HL-60 (cell line): ENCODE results near the gene COX6A2.

Source experiments
- DNase-seq, 2 experiments: peaks; one replicate each; pipeline ENCODE4 v3.0.0-alpha.2; 2010 to 2020; ENCODE audit warnings: low read depth in 1 of 2, low spot score in 1 of 2
- H3K27ac ChIP-seq: fragments of 250-450 bp; sonication (Bioruptor Pico); replicated peaks from 2 replicates; pipeline ENCODE4 v1.5.1; 2020; ENCODE audit warnings: mild to moderate bottlenecking, moderate library complexity
- H3K27me3 ChIP-seq: fragments of 250-450 bp; sonication (Bioruptor Pico); 2 replicates; pipeline ENCODE4 v1.5.1; 2021; ENCODE audit warnings: mild to moderate bottlenecking, moderate library complexity; ENCODE audit not compliant: insufficient read depth, poor library complexity, severe bottlenecking
- H3K4me3 ChIP-seq: replicated peaks from 2 replicates; pipeline ENCODE4 v1.5.1; 2011; ENCODE audit warnings: mild to moderate bottlenecking, control low read depth, low read length; ENCODE audit not compliant: insufficient read depth
- GABPA ChIP-seq: IDR thresholded peaks from 2 replicates; pipeline ENCODE4 v1.6.1; 2012; ENCODE audit warnings: low read depth
- POLR2AphosphoS5 ChIP-seq: IDR thresholded peaks from 2 replicates; pipeline ENCODE4 v1.6.1; 2012; ENCODE audit warnings: low read depth
- SPI1 ChIP-seq: IDR thresholded peaks from 2 replicates; pipeline ENCODE4 v1.6.1; 2012; ENCODE audit warnings: low read depth, mild to moderate bottlenecking, borderline replicate concordance
- TF ChIP-seq, protein P1 (sequence below): IDR thresholded peaks from one replicate; pipeline ENCODE4 v1.5.1; 2011; ENCODE audit warnings: low read length, control low read depth, inconsistent platforms; ENCODE audit not compliant: insufficient read depth
- TF ChIP-seq, protein P2 (sequence below): IDR thresholded peaks from 2 replicates; pipeline ENCODE4 v1.6.1; 2012; ENCODE audit warnings: low read depth; ENCODE audit not compliant: insufficient replicate concordance

The COX6A2 gene

DNA sequence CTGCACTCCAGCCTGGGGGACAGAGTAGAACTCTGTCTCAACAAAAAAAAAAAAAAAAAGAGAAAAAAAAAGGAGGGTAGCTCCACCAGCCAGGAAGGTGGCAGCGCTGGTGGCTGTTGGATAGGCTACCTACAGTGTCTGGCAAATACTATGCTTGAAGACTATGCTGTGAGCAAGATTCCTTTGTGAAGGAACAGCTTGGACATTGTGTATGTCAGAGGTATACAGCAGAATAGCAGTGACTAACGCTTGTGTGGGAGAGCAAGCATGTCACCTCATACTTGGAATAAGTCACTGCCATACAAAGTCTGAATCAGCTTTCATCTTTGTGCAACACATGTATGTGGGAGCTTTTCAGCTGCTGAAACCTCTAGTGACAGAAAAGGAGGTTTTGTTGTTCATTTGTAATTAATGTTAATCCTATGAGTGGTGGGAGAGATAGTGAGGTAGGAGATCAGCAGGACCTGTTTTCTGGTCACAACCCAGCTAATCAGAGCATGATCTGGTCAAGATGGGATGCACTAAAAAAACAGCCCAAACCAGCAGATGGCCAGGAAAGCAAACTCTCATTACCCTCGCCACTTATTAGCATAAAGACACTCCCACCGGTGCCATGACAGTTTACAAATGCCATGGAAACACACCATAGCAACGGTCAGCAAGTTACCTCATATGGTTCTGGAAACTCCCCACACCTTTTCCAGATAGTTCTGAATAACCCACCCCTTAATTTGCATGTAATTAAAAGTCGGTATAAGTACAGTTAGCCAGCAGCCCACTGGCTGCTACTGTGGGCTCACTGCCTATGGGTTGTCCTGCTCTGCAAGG is 41.8 kb downstream of the COX6A2 start:
- Histone ChIP-seq H3K27ac (no peak overlapping the region), H3K4me3 (no peak overlapping the region), H3K27me3 (no peaks in the 10 kb centered on the region)
- DNase-seq, result no peak
- TF ChIP-seq, protein P1, sequence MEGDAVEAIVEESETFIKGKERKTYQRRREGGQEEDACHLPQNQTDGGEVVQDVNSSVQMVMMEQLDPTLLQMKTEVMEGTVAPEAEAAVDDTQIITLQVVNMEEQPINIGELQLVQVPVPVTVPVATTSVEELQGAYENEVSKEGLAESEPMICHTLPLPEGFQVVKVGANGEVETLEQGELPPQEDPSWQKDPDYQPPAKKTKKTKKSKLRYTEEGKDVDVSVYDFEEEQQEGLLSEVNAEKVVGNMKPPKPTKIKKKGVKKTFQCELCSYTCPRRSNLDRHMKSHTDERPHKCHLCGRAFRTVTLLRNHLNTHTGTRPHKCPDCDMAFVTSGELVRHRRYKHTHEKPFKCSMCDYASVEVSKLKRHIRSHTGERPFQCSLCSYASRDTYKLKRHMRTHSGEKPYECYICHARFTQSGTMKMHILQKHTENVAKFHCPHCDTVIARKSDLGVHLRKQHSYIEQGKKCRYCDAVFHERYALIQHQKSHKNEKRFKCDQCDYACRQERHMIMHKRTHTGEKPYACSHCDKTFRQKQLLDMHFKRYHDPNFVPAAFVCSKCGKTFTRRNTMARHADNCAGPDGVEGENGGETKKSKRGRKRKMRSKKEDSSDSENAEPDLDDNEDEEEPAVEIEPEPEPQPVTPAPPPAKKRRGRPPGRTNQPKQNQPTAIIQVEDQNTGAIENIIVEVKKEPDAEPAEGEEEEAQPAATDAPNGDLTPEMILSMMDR, result no peak
- TF ChIP-seq SPI1 (no peak), GABPA (no peak), POLR2AphosphoS5 (no peak)
- TF ChIP-seq, protein P2, sequence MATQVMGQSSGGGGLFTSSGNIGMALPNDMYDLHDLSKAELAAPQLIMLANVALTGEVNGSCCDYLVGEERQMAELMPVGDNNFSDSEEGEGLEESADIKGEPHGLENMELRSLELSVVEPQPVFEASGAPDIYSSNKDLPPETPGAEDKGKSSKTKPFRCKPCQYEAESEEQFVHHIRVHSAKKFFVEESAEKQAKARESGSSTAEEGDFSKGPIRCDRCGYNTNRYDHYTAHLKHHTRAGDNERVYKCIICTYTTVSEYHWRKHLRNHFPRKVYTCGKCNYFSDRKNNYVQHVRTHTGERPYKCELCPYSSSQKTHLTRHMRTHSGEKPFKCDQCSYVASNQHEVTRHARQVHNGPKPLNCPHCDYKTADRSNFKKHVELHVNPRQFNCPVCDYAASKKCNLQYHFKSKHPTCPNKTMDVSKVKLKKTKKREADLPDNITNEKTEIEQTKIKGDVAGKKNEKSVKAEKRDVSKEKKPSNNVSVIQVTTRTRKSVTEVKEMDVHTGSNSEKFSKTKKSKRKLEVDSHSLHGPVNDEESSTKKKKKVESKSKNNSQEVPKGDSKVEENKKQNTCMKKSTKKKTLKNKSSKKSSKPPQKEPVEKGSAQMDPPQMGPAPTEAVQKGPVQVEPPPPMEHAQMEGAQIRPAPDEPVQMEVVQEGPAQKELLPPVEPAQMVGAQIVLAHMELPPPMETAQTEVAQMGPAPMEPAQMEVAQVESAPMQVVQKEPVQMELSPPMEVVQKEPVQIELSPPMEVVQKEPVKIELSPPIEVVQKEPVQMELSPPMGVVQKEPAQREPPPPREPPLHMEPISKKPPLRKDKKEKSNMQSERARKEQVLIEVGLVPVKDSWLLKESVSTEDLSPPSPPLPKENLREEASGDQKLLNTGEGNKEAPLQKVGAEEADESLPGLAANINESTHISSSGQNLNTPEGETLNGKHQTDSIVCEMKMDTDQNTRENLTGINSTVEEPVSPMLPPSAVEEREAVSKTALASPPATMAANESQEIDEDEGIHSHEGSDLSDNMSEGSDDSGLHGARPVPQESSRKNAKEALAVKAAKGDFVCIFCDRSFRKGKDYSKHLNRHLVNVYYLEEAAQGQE, result no peak

DNA sequence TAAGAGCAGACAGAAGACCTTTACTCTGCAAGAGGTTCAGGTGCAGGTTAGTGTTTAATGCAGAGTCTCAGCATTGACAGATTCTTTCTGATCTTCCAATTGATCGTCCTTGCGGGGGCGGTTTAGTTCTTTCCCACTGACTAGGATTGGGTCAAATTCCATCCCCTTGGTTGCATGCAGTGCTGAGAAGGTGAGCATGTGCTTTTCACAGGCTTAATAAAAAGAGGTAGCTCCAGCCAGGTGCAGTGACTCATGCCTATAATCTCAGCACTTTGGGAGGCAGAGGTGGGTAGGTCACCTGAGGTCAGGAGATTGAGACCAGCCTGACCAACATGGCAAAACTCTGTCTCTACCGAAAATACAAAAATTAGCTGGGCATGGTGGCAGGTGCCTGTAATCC is 42.5 kb downstream of the COX6A2 start:
- TF ChIP-seq, protein P1, result no peak
- TF ChIP-seq POLR2AphosphoS5, result no peak
- no peak for TF ChIP-seq GABPA
- TF ChIP-seq SPI1, result no peak
- TF ChIP-seq, protein P2, result no peak
- H3K27me3 ChIP-seq, result no peaks in the 10 kb centered on the region
- DNase-seq, result no peak
- H3K4me3 ChIP-seq, result no peak overlapping the region
- H3K27ac ChIP-seq, result no peak overlapping the region

DNA sequence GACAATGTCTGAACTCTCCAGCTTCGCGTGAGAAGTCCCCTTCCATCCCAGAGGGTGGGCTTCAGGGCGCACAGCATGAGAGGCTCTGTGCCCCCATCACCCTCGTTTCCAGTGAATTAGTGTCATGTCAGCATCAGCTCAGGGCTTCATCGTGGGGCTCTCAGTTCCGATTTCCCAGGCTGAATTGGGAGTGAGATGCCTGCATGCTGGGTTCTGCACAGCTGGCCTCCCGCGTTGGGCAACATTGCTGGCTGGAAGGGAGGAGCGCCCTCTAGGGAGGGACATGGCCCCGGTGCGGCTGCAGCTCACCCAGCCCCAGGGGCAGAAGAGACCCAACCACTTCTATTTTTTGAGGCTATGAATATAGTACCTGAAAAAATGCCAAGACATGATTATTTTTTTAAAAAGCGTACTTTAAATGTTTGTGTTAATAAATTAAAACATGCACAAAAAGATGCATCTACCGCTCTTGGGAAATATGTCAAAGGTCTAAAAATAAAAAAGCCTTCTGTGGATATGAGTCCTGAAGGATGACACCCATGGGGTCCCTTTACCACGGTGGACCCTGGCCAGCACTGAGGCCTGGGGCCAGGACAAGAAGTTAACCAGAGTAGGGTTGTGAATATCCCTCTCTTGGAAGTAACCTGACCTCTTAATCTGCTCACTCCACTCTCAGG is 45.5 kb downstream of the COX6A2 start:
- no peak overlapping the region for H3K27ac ChIP-seq
- no peaks in the 10 kb centered on the region for H3K27me3 ChIP-seq
- DNase-seq, result peak; percentile 62 to 85
- TF ChIP-seq, protein P1, result peak; percentile 90
- TF ChIP-seq GABPA (no peak), POLR2AphosphoS5 (peak; percentile 32; the same call in 1 of the 2 replicates), SPI1 (peak; percentile 20; the same call in 1 of the 2 replicates)
- TF ChIP-seq, protein P2, result no peak
- H3K4me3 ChIP-seq, result no peak overlapping the region
